GM18873 (cell line): Measurements from ENCODE around the gene ZCCHC18.

ENCODE experiments used
- ATAC-seq: cut with Tn5 transposase; IDR thresholded peaks from one replicate; pipeline ENCODE4 v1.9.1; 2021; ENCODE audit warnings: mild to moderate bottlenecking, moderate library complexity, moderate number of reproducible peaks; ENCODE audit not compliant: unreplicated experiment, low FRiP score

The ZCCHC18 gene

GRCh38 chrX:104126856-104127255, 14.5 kb downstream of the ZCCHC18 start:
- no peak for ATAC-seq

- ATAC-seq, result no peak
Observed at GRCh38 chrX:104130808-104131207, 18.5 kb downstream of the ZCCHC18 start.

GRCh38 chrX:104134583-104135261, 22.4 kb downstream of the ZCCHC18 start:
- ATAC-seq, result no peak

- no peak for ATAC-seq
Observed at GRCh38 chrX:104135677-104136076, 23.4 kb downstream of the ZCCHC18 start.

- peak; percentile 74 for ATAC-seq
Observed at GRCh38 chrX:104136241-104137019, 24.1 kb downstream of the ZCCHC18 start.

GRCh38 chrX:104137496-104137895, 25.2 kb downstream of the ZCCHC18 start:
- no peak for ATAC-seq

- ATAC-seq, result no peak
Observed at GRCh38 chrX:104141087-104141760, 28.9 kb downstream of the ZCCHC18 start.

GRCh38 chrX:104151037-104151436, 38.7 kb downstream of the ZCCHC18 start:
- ATAC-seq, result no peak

- peak; percentile 82 for ATAC-seq
Observed at GRCh38 chrX:104156630-104157529, 44.6 kb downstream of the ZCCHC18 start, which contains the start of gene SLC25A53. SLC25A53 (minus strand) TSS chrX:104157009; CDS start chrX:104105257, 51,752 bp downstream.
